AG04450 (cell line): ENCODE data around the gene RAB11FIP2. TPM values are rescaled to one million over a fixed set of nuclear protein-coding genes. Genes with fewer than 3 reads are reported as not detected.

ENCODE experiments used
- CTCF ChIA-PET: fragments of 300-600, 350-600 bp; formaldehyde crosslinking; extraction: SDS; loops from one replicate; lab custom pipeline; 2022; ENCODE audit warnings: antibody characterized with exemption, inconsistent platforms; lab: Charles Lee
- POLR2A ChIA-PET: fragments of 350-600 bp; formaldehyde crosslinking; extraction: SDS; loops from one replicate; lab custom pipeline; 2021; ENCODE audit warnings: antibody characterized with exemption, inconsistent platforms; lab: Yijun Ruan, JAX
- DNase-seq: peaks from one replicate; pipeline ENCODE4 v3.0.0-alpha.2; 2011; ENCODE audit warnings: low read depth, low spot score
- H3K27ac ChIP-seq: one replicate; pipeline ENCODE4 v1.5.1; 2012; ENCODE audit warnings: low read depth, low read length, control low read depth
- H3K27me3 ChIP-seq: one replicate; pipeline ENCODE4 v1.6.0; 2012; ENCODE audit warnings: low read length; ENCODE audit not compliant: control insufficient read depth, insufficient read depth
- H3K4me3 ChIP-seq: 2 replicates; pipeline ENCODE4 v1.5.1; 2011; ENCODE audit warnings: mild to moderate bottlenecking, low read depth, low read length, control low read depth
- H3K9me3 ChIP-seq: 2 replicates; pipeline ENCODE4 v1.5.1; 2012; ENCODE audit warnings: low read length; ENCODE audit not compliant: control insufficient read depth, insufficient read depth
- CTCF ChIP-seq: IDR thresholded peaks from 2 replicates; pipeline ENCODE4 v1.5.1; 2011; ENCODE audit warnings: low read depth, low read length, control low read depth, inconsistent platforms
- polyA plus RNA-seq: library from polyadenylated mRNA; depleted of rRNA; stranded (reverse); fragments of >200 nt; gene quantifications from 2 replicates; pipeline ENCODE4 v1.2.3, GENCODE V29; 2011

RAB11FIP2 gene
- polyA plus RNA-seq, 1 experiment: 10.4 TPM

GRCh38 chr10:118028619-118029018, 18.1 kb downstream of the RAB11FIP2 start:
- CTCF ChIA-PET: interaction anchor here (0.5 kb wide), 1 partner anchor 22 kb away, joined by 3 read pairs; no protein-coding TSS in a partner anchor
- no peak overlapping the region for H3K4me3 ChIP-seq
- DNase-seq: no peak
- no peaks in the 10 kb centered on the region for H3K9me3 ChIP-seq
- no peak for TF ChIP-seq CTCF
- POLR2A ChIA-PET: no interaction called here
- H3K27ac ChIP-seq: no peak overlapping the region
- no peaks in the 10 kb centered on the region for H3K27me3 ChIP-seq

GRCh38 chr10:118027397-118027796, 19.3 kb downstream of the RAB11FIP2 start:
- DNase-seq: no peak
- no peaks in the 10 kb centered on the region for H3K27me3 ChIP-seq
- H3K4me3 ChIP-seq: no peak overlapping the region
- ChIA-PET POLR2A (no interaction called here), CTCF (interaction anchor here (0.8 kb wide), 2 partner anchors 11 to 79 kb away, joined by 3 read pairs; no protein-coding TSS in a partner anchor)
- no peaks in the 10 kb centered on the region for H3K9me3 ChIP-seq
- H3K27ac ChIP-seq: no peak overlapping the region
- no peak for TF ChIP-seq CTCF

GRCh38 chr10:118026936-118027335, 19.8 kb downstream of the RAB11FIP2 start:
- Histone ChIP-seq H3K9me3 (no peaks in the 10 kb centered on the region), H3K27me3 (no peaks in the 10 kb centered on the region), H3K27ac (no peak overlapping the region), H3K4me3 (no peak overlapping the region)
- TF ChIP-seq CTCF: no peak
- POLR2A ChIA-PET: no interaction called here
- DNase-seq: no peak
- CTCF ChIA-PET: interaction anchor here (0.9 kb wide), 1 partner anchor 46 kb away, joined by 3 read pairs; no protein-coding TSS in a partner anchor

GRCh38 chr10:118020365-118020764, 26.4 kb downstream of the RAB11FIP2 start:
- Histone ChIP-seq H3K9me3 (no peaks in the 10 kb centered on the region), H3K4me3 (no peak overlapping the region), H3K27me3 (no peaks in the 10 kb centered on the region), H3K27ac (no peak overlapping the region)
- no peak for DNase-seq
- ChIA-PET POLR2A (no interaction called here), CTCF (no interaction called here)
- TF ChIP-seq CTCF: no peak

- CTCF ChIA-PET: no interaction called here
- no peak overlapping the region for H3K4me3 ChIP-seq
- no peak overlapping the region for H3K27ac ChIP-seq
- H3K9me3 ChIP-seq: no peaks in the 10 kb centered on the region
- TF ChIP-seq CTCF: no peak
- POLR2A ChIA-PET: no interaction called here
- no peak for DNase-seq
- H3K27me3 ChIP-seq: no peaks in the 10 kb centered on the region
Measured at GRCh38 chr10:118017850-118018249, 28.9 kb downstream of the RAB11FIP2 start.
